ENCODE results near the gene MLANA. TPM values are rescaled to one million over a fixed set of nuclear protein-coding genes. Genes with fewer than 3 reads are reported as not detected.
A peak's percentile ranks its signal among the peaks of the same experiment; 100 is the strongest.

Gene MLANA
- polyA plus RNA-seq, 1 donor from 2014 or later = not detected

DNA sequence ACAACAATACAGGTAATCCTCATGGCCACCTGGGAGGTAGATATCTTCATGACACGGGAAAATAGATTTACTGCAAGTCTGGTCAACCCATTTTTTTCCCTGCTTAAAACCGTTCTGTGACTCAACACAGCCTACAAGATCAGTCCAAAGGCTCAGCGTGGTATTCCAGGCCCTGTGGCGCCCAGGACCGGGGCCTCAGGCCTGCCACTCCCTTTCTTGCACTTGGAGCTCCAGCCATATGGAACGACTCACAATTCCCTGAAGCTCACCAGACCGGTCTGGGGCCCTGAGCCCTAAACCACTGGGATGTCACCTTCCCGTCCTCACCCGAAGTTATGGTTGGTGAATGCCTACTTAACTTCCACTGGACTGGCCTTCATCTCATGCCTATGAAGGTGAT is 6.5 kb upstream of the MLANA start:
- Histone ChIP-seq H3K79me2 (replicated peaks; ENCODE audit: insufficient read depth, low read length) (no peaks in the 10 kb centered on the region), H2AFZ (ENCODE audit: low read depth, low read length) (no peak overlapping the region)

DNA sequence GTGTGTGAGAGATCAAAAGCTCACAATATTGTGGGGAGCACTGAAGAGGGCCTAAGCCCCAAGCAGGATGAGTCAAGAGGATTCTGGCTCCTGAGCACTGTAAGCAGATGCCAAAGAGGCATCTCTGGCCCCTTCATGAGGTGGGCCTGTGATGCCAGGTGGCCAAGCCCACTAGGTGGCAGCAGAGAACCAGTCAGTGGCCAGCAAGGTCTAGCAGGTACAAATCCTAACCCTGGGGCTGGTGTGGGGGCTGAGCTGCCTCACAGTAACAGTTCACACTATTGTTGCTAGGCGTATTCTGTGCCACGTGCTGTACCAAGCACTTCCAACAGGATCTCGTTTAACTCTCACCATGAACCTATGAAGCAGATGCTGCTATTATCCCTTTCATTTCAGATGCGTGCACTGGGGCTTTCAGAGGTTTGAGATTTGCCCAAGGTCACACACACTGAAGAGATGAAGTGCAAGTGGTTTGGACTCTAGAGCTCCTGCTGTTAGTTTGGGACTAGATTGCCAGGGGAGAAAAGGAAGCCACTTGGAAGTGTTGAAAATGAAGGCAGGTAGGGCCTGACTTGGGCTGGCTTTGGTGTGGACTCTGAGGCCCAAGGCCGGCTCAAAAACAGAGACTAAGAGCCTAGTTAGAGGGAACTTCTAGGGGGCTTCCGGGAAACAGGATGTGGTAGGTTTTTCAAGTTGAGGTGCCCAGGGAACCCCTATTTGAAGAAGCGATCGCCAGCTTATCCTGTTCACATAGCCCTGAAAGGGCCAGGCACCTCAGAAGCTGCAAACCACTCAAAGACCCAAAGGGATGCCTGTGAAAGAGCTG is 4.4 kb upstream of the MLANA start:
- H3K9me2 ChIP-seq (ENCODE audit: insufficient read depth, low read length) = no peaks in the 10 kb centered on the region
- no peak overlapping the region for H3K4me3 ChIP-seq (ENCODE audit: low read length)
- H3K9ac ChIP-seq (ENCODE audit: low read length) = no peak overlapping the region
- H3K36me3 ChIP-seq (ENCODE audit: insufficient read depth, low read length) = no peaks in the 10 kb centered on the region
- H3K79me2 ChIP-seq (replicated peaks; ENCODE audit: insufficient read depth, low read length) = no peaks in the 10 kb centered on the region
- no peak overlapping the region for H3K4me2 ChIP-seq (ENCODE audit: low read length)
- H4K20me1 ChIP-seq (ENCODE audit: insufficient read depth) = no peaks in the 10 kb centered on the region
- H3K27me3 ChIP-seq (ENCODE audit: insufficient read depth, low read depth, low read length) = no peaks in the 10 kb centered on the region
- TF ChIP-seq SMC3 (conservative IDR thresholded peaks at IDR 0.05; ENCODE audit: poor library complexity) = peak; percentile 94
- TF ChIP-seq, protein P1, sequence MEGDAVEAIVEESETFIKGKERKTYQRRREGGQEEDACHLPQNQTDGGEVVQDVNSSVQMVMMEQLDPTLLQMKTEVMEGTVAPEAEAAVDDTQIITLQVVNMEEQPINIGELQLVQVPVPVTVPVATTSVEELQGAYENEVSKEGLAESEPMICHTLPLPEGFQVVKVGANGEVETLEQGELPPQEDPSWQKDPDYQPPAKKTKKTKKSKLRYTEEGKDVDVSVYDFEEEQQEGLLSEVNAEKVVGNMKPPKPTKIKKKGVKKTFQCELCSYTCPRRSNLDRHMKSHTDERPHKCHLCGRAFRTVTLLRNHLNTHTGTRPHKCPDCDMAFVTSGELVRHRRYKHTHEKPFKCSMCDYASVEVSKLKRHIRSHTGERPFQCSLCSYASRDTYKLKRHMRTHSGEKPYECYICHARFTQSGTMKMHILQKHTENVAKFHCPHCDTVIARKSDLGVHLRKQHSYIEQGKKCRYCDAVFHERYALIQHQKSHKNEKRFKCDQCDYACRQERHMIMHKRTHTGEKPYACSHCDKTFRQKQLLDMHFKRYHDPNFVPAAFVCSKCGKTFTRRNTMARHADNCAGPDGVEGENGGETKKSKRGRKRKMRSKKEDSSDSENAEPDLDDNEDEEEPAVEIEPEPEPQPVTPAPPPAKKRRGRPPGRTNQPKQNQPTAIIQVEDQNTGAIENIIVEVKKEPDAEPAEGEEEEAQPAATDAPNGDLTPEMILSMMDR (IDR thresholded peaks at IDR 0.05; ENCODE audit: poor library complexity, severe bottlenecking) = peak; percentile 96
- peak; percentile 94 for TF ChIP-seq RAD21 (conservative IDR thresholded peaks at IDR 0.05)
- no peak for TF ChIP-seq EP300 (conservative IDR thresholded peaks at IDR 0.05; ENCODE audit: poor library complexity, severe bottlenecking)
- no peak overlapping the region for H2AFZ ChIP-seq (ENCODE audit: low read depth, low read length)
- no peaks in the 10 kb centered on the region for H3F3A ChIP-seq (ENCODE audit: insufficient read depth, low read length, poor library complexity, severe bottlenecking)
- H3K27ac ChIP-seq (ENCODE audit: low read length) = no peak overlapping the region
- H3K9me3 ChIP-seq (ENCODE audit: low read length) = no peaks in the 10 kb centered on the region

More for the DNA sequence above, 6.5 kb upstream of the MLANA start:
- Histone ChIP-seq H3K27me3 (ENCODE audit: insufficient read depth, low read depth, low read length) (no peaks in the 10 kb centered on the region), H3K9me3 (ENCODE audit: low read length) (no peaks in the 10 kb centered on the region), H3K9me2 (ENCODE audit: insufficient read depth, low read length) (no peaks in the 10 kb centered on the region), H3K4me3 (ENCODE audit: low read length) (no peak overlapping the region), H4K20me1 (ENCODE audit: insufficient read depth) (no peaks in the 10 kb centered on the region), H3K27ac (ENCODE audit: low read length) (no peak overlapping the region), H3K36me3 (ENCODE audit: insufficient read depth, low read length) (no peaks in the 10 kb centered on the region), H3K9ac (ENCODE audit: low read length) (no peak overlapping the region), H3F3A (ENCODE audit: insufficient read depth, low read length, poor library complexity, severe bottlenecking) (no peaks in the 10 kb centered on the region), H3K4me2 (ENCODE audit: low read length) (no peak overlapping the region)
- TF ChIP-seq EZH2 (IDR thresholded peaks at IDR 0.05; ENCODE audit: borderline replicate concordance, insufficient read depth, low read length, poor library complexity, severe bottlenecking) = no peak

DNA sequence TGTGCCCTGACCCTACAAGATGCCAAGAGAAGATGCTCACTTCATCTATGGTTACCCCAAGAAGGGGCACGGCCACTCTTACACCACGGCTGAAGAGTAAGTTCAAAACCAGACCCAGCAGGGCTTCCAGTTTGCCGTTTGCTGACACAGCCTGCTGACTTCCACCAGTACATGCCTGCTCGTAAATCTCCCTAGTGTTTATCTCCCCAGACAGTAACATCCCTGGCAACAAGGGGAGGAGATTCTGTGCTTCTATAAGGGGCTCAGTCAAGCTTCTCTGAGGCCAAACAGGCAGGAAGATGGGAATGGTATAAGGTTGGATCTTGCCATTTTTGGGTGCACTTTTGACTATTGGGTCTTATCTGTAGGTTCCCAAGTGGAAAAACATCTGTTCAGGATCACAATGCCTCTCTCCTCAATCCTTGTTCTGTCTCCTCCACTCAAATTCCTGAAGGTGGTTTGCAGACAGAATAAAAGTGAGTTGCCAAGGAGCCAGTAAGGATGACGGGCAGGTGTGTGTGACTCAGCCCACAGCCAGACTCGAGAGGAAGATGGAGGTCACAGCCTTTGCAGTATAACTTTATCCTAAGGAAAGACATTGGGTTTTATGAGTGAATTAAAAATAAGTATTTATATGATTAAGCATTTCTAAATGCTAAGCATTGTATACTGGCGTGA is 1.9 kb downstream of the MLANA start:
- H3K27ac ChIP-seq (ENCODE audit: low read length) = no peak overlapping the region
- no peaks in the 10 kb centered on the region for H3K36me3 ChIP-seq (ENCODE audit: insufficient read depth, low read length)
- H2AFZ ChIP-seq (ENCODE audit: low read depth, low read length) = no peak overlapping the region
- H3K79me2 ChIP-seq (replicated peaks; ENCODE audit: insufficient read depth, low read length) = no peaks in the 10 kb centered on the region
- no peak overlapping the region for H3K4me2 ChIP-seq (ENCODE audit: low read length)
- H3K4me3 ChIP-seq (ENCODE audit: low read length) = no peak overlapping the region
- no peaks in the 10 kb centered on the region for H3K9me3 ChIP-seq (ENCODE audit: low read length)
- H3K27me3 ChIP-seq (ENCODE audit: insufficient read depth, low read depth, low read length) = no peaks in the 10 kb centered on the region
- H3F3A ChIP-seq (ENCODE audit: insufficient read depth, low read length, poor library complexity, severe bottlenecking) = no peaks in the 10 kb centered on the region
- no peaks in the 10 kb centered on the region for H4K20me1 ChIP-seq (ENCODE audit: insufficient read depth)
- H3K9ac ChIP-seq (ENCODE audit: low read length) = no peak overlapping the region
- H3K9me2 ChIP-seq (ENCODE audit: insufficient read depth, low read length) = no peaks in the 10 kb centered on the region
- TF ChIP-seq EP300 (conservative IDR thresholded peaks at IDR 0.05; ENCODE audit: poor library complexity, severe bottlenecking) (no peak), SMC3 (conservative IDR thresholded peaks at IDR 0.05; ENCODE audit: poor library complexity) (no peak), TAF1 (IDR thresholded peaks at IDR 0.05; ENCODE audit: low read depth) (no peak), RAD21 (conservative IDR thresholded peaks at IDR 0.05) (no peak), EZH2 (IDR thresholded peaks at IDR 0.05; ENCODE audit: borderline replicate concordance, insufficient read depth, low read length, poor library complexity, severe bottlenecking) (no peak), MXI1 (conservative IDR thresholded peaks at IDR 0.05; ENCODE audit: poor library complexity, severe bottlenecking) (no peak), POLR2AphosphoS5 (IDR thresholded peaks at IDR 0.05) (no peak)
- TF ChIP-seq, protein P1 (IDR thresholded peaks at IDR 0.05; ENCODE audit: poor library complexity, severe bottlenecking) = no peak
- TF ChIP-seq, protein P2, sequence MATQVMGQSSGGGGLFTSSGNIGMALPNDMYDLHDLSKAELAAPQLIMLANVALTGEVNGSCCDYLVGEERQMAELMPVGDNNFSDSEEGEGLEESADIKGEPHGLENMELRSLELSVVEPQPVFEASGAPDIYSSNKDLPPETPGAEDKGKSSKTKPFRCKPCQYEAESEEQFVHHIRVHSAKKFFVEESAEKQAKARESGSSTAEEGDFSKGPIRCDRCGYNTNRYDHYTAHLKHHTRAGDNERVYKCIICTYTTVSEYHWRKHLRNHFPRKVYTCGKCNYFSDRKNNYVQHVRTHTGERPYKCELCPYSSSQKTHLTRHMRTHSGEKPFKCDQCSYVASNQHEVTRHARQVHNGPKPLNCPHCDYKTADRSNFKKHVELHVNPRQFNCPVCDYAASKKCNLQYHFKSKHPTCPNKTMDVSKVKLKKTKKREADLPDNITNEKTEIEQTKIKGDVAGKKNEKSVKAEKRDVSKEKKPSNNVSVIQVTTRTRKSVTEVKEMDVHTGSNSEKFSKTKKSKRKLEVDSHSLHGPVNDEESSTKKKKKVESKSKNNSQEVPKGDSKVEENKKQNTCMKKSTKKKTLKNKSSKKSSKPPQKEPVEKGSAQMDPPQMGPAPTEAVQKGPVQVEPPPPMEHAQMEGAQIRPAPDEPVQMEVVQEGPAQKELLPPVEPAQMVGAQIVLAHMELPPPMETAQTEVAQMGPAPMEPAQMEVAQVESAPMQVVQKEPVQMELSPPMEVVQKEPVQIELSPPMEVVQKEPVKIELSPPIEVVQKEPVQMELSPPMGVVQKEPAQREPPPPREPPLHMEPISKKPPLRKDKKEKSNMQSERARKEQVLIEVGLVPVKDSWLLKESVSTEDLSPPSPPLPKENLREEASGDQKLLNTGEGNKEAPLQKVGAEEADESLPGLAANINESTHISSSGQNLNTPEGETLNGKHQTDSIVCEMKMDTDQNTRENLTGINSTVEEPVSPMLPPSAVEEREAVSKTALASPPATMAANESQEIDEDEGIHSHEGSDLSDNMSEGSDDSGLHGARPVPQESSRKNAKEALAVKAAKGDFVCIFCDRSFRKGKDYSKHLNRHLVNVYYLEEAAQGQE (IDR thresholded peaks at IDR 0.05; ENCODE audit: borderline replicate concordance) = no peak
